Transverse colon (tissue), 4 donors: ENCODE results near the gene FBXO47.

Experiments
- CTCF ChIP-seq, 5 experiments: fragments of 200-600 bp in 3 of 5; fragments of 450-650 bp in 2 of 5; sonication (generic) in 3 of 5; IDR thresholded peaks; 1 replicate in 2 of 5; 2 replicates in 3 of 5; pipeline ENCODE4 v1.5.1; 2016 to 2017; ENCODE audit warnings: antibody characterized with exemption in 5 of 5, inconsistent platforms in 3 of 5, mild to moderate bottlenecking in 2 of 5, moderate library complexity in 1 of 5
- EP300 ChIP-seq: sonication (generic); formaldehyde crosslinking; IDR thresholded peaks from one replicate; pipeline ENCODE4 v1.6.1; 2017; ENCODE audit warnings: antibody characterized with exemption, low read depth
- POLR2A ChIP-seq: fragments of 450-650 bp; IDR thresholded peaks from one replicate; pipeline ENCODE4 v1.6.1; 2016; ENCODE audit warnings: antibody characterized with exemption, mild to moderate bottlenecking, moderate library complexity
- POLR2AphosphoS5 ChIP-seq, 3 donors: sonication (generic); formaldehyde crosslinking; IDR thresholded peaks; one replicate each; pipeline ENCODE4 v1.6.1; 2016; ENCODE audit warnings: antibody characterized with exemption in 3 of 3

GRCh38 chr17:38906460-38907228 is 60.6 kb downstream of the FBXO47 start:
- TF ChIP-seq CTCF (IDR thresholded peaks at IDR 0.05) = no peak
- no peak for TF ChIP-seq POLR2A
- TF ChIP-seq POLR2AphosphoS5 (IDR thresholded peaks at IDR 0.05) = no peak
- no peak for TF ChIP-seq EP300
